ENCODE results near the gene LRRC15. TPM values are rescaled to one million over a fixed set of nuclear protein-coding genes. Genes with fewer than 3 reads are reported as not detected.

Gene LRRC15
- total RNA-seq, 2 donors from 2014 or later, result 1.1 TPM; not detected in 1

GRCh38 chr3:194346035-194346434 lies 23.5 kb downstream of the LRRC15 start:
- Histone ChIP-seq H3K9me3 (no peaks in the 10 kb centered on the region), H3K4me3 (no peak overlapping the region), H3K36me3 (no peaks in the 10 kb centered on the region), H3K27me3 (replicated peaks; ENCODE audit: insufficient read depth) (no peaks in the 10 kb centered on the region), H3K4me1 (replicated peaks) (no peaks in the 10 kb centered on the region), H3K27ac (no peak overlapping the region)
- intact Hi-C loops (cut with DNase I), result no loop called here
- no peak for DNase-seq (ENCODE audit: low spot score)
- TF ChIP-seq CTCF (IDR thresholded peaks at IDR 0.05), result no peak
- no peak for TF ChIP-seq POLR2A (IDR thresholded peaks at IDR 0.05)
- WGBS, result 95% methylated on average over 6 of the region's 9 CpGs

- peak; percentile 70 for DNase-seq (ENCODE audit: low spot score)
- Histone ChIP-seq H3K36me3 (no peaks in the 10 kb centered on the region), H3K27me3 (replicated peaks; ENCODE audit: insufficient read depth) (no peaks in the 10 kb centered on the region), H3K4me3 (no peak overlapping the region), H3K9me3 (no peaks in the 10 kb centered on the region), H3K4me1 (replicated peaks) (no peaks in the 10 kb centered on the region), H3K27ac (no peak overlapping the region)
- intact Hi-C loops (cut with DNase I), result no loop called here
- 38% methylated on average over 9 of the region's 9 CpGs for WGBS
- TF ChIP-seq POLR2A (IDR thresholded peaks at IDR 0.05) (no peak), CTCF (IDR thresholded peaks at IDR 0.05) (peak; percentile 68 to 87 (median 80))
These were observed 25.5 kb downstream of the LRRC15 start for GRCh38 chr3:194344012-194344411.

GRCh38 chr3:194343561-194343893 lies 26.0 kb downstream of the LRRC15 start:
- H3K27ac ChIP-seq, result no peak overlapping the region
- H3K4me1 ChIP-seq (replicated peaks), result no peaks in the 10 kb centered on the region
- TF ChIP-seq POLR2A (IDR thresholded peaks at IDR 0.05) (no peak), POLR2AphosphoS5 (IDR thresholded peaks at IDR 0.05) (no peak), CTCF (IDR thresholded peaks at IDR 0.05) (no peak)
- DNase-seq (ENCODE audit: low spot score), result no peak
- no peaks in the 10 kb centered on the region for H3K9me3 ChIP-seq
- H3K4me3 ChIP-seq, result no peak overlapping the region
- WGBS, result 91% methylated on average over 2 of the region's 2 CpGs
- intact Hi-C loops (cut with DNase I), result no loop called here
- H3K36me3 ChIP-seq, result no peaks in the 10 kb centered on the region
- no peaks in the 10 kb centered on the region for H3K27me3 ChIP-seq (replicated peaks; ENCODE audit: insufficient read depth)

GRCh38 chr3:194342861-194343560 lies 26.5 kb downstream of the LRRC15 start:
- no peaks in the 10 kb centered on the region for H3K36me3 ChIP-seq
- no peaks in the 10 kb centered on the region for H3K4me1 ChIP-seq (replicated peaks)
- H3K9me3 ChIP-seq, result no peaks in the 10 kb centered on the region
- no peak overlapping the region for H3K4me3 ChIP-seq
- no peaks in the 10 kb centered on the region for H3K27me3 ChIP-seq (replicated peaks; ENCODE audit: insufficient read depth)
- no peak overlapping the region for H3K27ac ChIP-seq
- intact Hi-C loops (cut with DNase I), result no loop called here
- WGBS, result 82% methylated on average over 9 of the region's 9 CpGs
- TF ChIP-seq POLR2AphosphoS5 (IDR thresholded peaks at IDR 0.05), result no peak
- no peak for DNase-seq (ENCODE audit: low spot score)

- intact Hi-C loops (cut with DNase I), result no loop called here
- no peaks in the 10 kb centered on the region for H3K4me1 ChIP-seq (replicated peaks)
- no peak overlapping the region for H3K4me3 ChIP-seq
- WGBS, result 84% methylated on average over 14 of the region's 24 CpGs
- H3K9me3 ChIP-seq, result no peaks in the 10 kb centered on the region
- no peak for DNase-seq (ENCODE audit: low spot score)
- no peaks in the 10 kb centered on the region for H3K27me3 ChIP-seq (replicated peaks; ENCODE audit: insufficient read depth)
- H3K27ac ChIP-seq, result no peak overlapping the region
- H3K36me3 ChIP-seq, result no peaks in the 10 kb centered on the region
- TF ChIP-seq POLR2A (IDR thresholded peaks at IDR 0.05), result no peak
- no peak for TF ChIP-seq POLR2AphosphoS5 (IDR thresholded peaks at IDR 0.05)
- TF ChIP-seq CTCF (IDR thresholded peaks at IDR 0.05), result no peak
These were observed 28.7 kb downstream of the LRRC15 start for GRCh38 chr3:194340757-194341400.
